ENCODE measurements around the gene MAPK7. TPM values are rescaled to one million over a fixed set of nuclear protein-coding genes. Genes with fewer than 3 reads are reported as not detected.

The MAPK7 gene
- total RNA-seq, 1 donor from 2014 or later, result 30.8 TPM

GRCh38 chr17:19366637-19366972 is 11.7 kb upstream of the MAPK7 start:
- H3K4me3 ChIP-seq (ENCODE audit: low read depth, low read length), result no peak overlapping the region
- no peak for TF ChIP-seq CTCF (IDR thresholded peaks at IDR 0.05; ENCODE audit: insufficient read depth, low read length, poor library complexity, severe bottlenecking)

GRCh38 chr17:19368229-19368628 is 10.1 kb upstream of the MAPK7 start:
- H3K27me3 ChIP-seq (ENCODE audit: control insufficient read depth, insufficient read depth, low read length), result no peaks in the 10 kb centered on the region
- no peak for DNase-seq (ENCODE audit: low read depth)
- H3K4me3 ChIP-seq (ENCODE audit: low read depth, low read length), result no peak overlapping the region
- TF ChIP-seq CTCF (IDR thresholded peaks at IDR 0.05; ENCODE audit: insufficient read depth, low read length, poor library complexity, severe bottlenecking), result no peak
- H3K36me3 ChIP-seq (ENCODE audit: control insufficient read depth, insufficient read depth, low read length), result no peaks in the 10 kb centered on the region

More at GRCh38 chr17:19366637-19366972, 11.7 kb upstream of the MAPK7 start:
- Histone ChIP-seq H3K36me3 (ENCODE audit: control insufficient read depth, insufficient read depth, low read length) (no peaks in the 10 kb centered on the region), H3K27me3 (ENCODE audit: control insufficient read depth, insufficient read depth, low read length) (no peaks in the 10 kb centered on the region)
- no peak for DNase-seq (ENCODE audit: low read depth)

- DNase-seq (ENCODE audit: low read depth), result no peak
- no peak for TF ChIP-seq CTCF (IDR thresholded peaks at IDR 0.05; ENCODE audit: insufficient read depth, low read length, poor library complexity, severe bottlenecking)
Measured at GRCh38 chr17:19369107-19369778, 9.1 kb upstream of the MAPK7 start.

GRCh38 chr17:19369846-19370492 is 8.3 kb upstream of the MAPK7 start:
- DNase-seq (ENCODE audit: low read depth), result no peak
- Histone ChIP-seq H3K36me3 (ENCODE audit: control insufficient read depth, insufficient read depth, low read length) (no peaks in the 10 kb centered on the region), H3K4me3 (ENCODE audit: low read depth, low read length) (no peak overlapping the region), H3K27me3 (ENCODE audit: control insufficient read depth, insufficient read depth, low read length) (no peaks in the 10 kb centered on the region)
- TF ChIP-seq CTCF (IDR thresholded peaks at IDR 0.05; ENCODE audit: insufficient read depth, low read length, poor library complexity, severe bottlenecking), result no peak

More at GRCh38 chr17:19369107-19369778, 9.1 kb upstream of the MAPK7 start:
- H3K27me3 ChIP-seq (ENCODE audit: control insufficient read depth, insufficient read depth, low read length), result no peaks in the 10 kb centered on the region
- H3K4me3 ChIP-seq (ENCODE audit: low read depth, low read length), result no peak overlapping the region
- no peaks in the 10 kb centered on the region for H3K36me3 ChIP-seq (ENCODE audit: control insufficient read depth, insufficient read depth, low read length)

- DNase-seq (ENCODE audit: low read depth), result no peak
- no peak for TF ChIP-seq CTCF (IDR thresholded peaks at IDR 0.05; ENCODE audit: insufficient read depth, low read length, poor library complexity, severe bottlenecking)
- H3K36me3 ChIP-seq (ENCODE audit: control insufficient read depth, insufficient read depth, low read length), result no peaks in the 10 kb centered on the region
- no peaks in the 10 kb centered on the region for H3K27me3 ChIP-seq (ENCODE audit: control insufficient read depth, insufficient read depth, low read length)
- no peak overlapping the region for H3K4me3 ChIP-seq (ENCODE audit: low read depth, low read length)
Measured at GRCh38 chr17:19370493-19370960, 7.8 kb upstream of the MAPK7 start.
